Fibroblast of peridontal ligament (primary cell): ENCODE data around the gene FOXL1.
A peak's percentile ranks its signal among the peaks of the same experiment; 100 is the strongest.

Source experiments
- DNase-seq: peaks from one replicate; pipeline ENCODE4 v3.0.0-alpha.2; 2010; ENCODE audit errors: extremely low read depth

FOXL1 gene

DNA sequence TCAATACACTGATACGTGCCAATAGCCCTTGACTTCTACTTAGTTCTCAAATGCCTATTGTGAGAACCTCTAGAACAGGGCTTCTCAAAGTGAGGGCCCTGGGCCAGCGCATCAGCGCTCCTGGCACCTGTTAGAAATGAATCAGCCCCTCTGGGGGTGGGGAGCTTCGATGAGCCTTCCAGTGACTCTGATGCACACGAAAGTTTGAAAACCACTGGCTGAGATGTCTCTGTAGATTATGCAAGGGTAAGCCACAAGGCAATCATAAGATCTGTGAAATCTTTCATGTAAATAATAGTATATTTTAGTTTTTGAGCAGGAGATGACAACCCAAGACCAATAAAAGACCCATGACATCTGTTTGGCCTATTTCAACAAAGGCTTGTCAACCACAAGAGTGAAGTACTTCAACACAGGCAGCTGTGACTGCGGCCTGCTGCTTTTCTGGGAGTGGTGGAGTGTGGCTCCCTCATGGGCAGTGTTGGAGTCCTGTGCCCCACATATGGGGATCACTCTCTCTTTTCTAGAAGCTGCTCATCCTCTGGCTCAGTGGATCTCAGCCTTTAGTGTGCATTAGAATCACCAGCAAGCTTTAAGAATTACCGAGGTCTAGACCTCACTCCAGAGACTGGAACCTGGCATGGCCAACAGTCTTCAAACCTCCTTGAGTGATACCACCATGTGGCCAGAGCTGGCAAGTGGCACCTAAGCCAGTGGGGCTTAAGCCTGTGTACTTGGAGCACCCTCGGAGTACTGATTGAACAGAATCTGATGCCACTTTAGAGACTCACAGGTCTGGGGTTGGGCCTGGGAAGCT is 29.1 kb upstream of the FOXL1 start:
- DNase-seq: no peak

- no peak for DNase-seq
Measured at GRCh38 chr16:86549893-86550190, 28.5 kb upstream of the FOXL1 start.

- no peak for DNase-seq
Measured at GRCh38 chr16:86550281-86550680, 28.1 kb upstream of the FOXL1 start.

DNA sequence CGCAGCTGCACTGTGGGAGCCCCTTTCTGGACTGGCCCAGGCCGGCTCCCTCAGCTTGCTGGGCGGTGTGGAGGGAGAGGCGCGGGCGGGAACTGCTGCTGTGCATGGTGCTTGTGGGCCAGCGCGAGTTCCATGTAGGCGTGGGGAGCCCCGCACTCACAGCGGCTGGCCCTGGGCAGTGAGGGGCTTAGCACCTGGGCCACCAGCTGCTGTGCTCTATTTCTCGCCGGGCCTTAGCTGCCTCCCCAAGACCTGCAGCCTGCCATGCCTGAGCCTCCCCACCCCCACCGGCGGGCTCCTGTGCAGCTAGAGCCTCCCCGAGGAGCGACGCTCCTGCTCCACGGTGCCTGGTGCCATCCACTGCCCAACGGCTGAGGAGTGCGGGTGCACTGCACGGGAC is 25.0 kb upstream of the FOXL1 start:
- no peak for DNase-seq

GRCh38 chr16:86554599-86554916 is 23.8 kb upstream of the FOXL1 start:
- DNase-seq: no peak

DNA sequence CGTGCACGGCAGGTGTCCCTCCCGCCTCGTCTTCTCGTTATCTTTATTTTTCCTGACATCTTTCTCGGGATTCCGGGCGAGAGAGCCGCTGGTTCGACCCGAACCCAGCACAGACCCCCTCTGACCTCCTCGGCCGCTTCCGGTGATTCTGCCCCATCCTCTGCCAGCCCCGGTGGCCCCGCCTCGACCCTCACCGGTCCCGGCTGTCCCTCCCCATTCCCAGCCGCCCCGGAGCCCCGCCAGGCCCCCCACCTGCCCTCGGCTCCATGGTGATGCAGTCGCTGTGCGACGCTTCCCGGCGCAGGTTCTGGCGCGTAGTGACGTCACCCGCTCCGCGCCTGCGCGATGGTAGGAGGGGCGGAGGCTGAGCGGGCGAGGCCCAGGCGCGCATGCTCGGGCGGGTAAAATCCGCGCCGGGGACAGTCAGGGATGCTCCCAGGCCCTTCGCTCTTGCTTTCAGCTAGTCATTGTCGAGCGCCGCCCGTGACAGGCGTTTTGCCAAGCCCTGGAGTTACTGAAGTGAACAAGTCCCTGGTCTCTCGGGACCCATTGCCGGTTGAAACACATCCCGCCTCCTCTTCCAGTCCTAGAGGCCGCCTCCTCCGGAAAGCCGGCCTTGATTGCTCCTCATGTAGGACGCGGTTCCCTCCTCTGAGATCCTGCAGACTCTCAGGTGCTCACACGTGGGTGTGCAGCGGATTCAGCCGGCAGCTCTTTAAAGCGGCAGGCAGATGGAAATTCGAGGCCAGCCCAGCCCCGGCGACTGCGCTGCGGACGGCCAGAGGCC is 23.2 kb upstream of the FOXL1 start, which contains the start of gene MTHFSD:
Gene MTHFSD, minus strand, starts transcription at position 319 of the 787 bp plus-strand sequence. Its CDS starts 51 bp downstream, at position 268.
- DNase-seq: peak; percentile 90

- DNase-seq: no peak
Measured at GRCh38 chr16:86555704-86556075, 22.7 kb upstream of the FOXL1 start.

DNA sequence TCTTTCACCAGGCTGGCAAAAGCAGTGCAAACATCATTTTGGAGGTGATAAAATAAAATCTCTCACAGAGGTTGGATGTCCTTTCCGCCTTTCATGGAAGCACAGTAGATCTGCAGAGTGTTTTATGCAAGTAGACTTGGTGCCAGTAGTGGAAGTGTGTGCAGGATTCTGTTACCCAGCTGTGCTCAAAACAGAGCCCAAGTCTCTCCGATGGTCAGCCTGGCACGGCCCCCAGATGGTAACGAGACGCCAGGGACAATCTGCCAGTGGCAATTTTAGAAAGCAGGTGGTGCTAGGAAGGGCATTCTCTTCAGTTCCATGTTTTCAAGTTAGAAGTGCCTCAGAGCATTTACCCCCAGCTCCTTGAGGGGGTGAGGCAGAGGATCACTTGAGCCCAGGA is 21.8 kb upstream of the FOXL1 start:
- DNase-seq: no peak

DNA sequence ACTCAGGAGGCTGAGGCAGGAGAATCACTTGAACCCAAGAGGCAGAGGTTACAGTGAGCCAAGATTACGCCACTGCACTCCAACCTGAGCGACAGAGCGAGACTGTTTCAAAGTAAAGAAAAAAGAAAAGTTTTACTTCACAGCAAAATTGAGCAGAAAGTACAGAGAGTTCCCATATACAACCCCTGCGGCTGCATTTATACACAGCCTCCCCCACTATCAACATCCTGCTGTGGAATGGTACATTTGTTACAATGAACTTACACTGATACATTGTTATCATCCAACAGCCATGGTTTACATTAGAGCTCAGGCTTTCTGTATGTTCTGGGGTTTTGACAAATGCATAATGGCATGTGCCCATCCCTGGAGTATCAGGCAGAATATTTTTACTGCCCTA is 20.8 kb upstream of the FOXL1 start:
- DNase-seq: no peak

- DNase-seq: no peak
Measured at GRCh38 chr16:86558355-86559193, 19.8 kb upstream of the FOXL1 start.

- no peak for DNase-seq
Measured at GRCh38 chr16:86559802-86560305, 18.5 kb upstream of the FOXL1 start.

DNA sequence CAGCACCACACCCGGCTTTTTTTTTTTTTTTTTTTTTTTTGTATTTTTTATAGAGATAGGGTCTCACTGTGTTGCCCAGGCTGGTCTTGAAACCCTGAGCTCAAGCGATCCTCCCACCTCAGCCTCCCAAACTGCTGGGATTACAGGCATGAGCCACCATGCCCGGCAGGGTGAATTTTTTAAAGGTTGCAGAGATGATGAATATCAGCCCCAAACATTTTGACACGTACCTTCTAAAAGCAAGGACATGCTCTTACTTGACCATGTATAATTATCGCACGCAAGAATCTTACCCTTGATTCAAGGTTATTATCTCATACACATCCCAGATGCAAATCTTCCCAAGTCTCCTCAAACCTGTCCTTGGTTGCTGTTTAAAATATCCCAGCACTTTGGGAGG is 16.0 kb upstream of the FOXL1 start:
- no peak for DNase-seq

GRCh38 chr16:86563469-86564345 is 14.6 kb upstream of the FOXL1 start:
- DNase-seq: peak; percentile 94

- no peak for DNase-seq
Measured at GRCh38 chr16:86565181-86565631, 13.1 kb upstream of the FOXL1 start.

DNA sequence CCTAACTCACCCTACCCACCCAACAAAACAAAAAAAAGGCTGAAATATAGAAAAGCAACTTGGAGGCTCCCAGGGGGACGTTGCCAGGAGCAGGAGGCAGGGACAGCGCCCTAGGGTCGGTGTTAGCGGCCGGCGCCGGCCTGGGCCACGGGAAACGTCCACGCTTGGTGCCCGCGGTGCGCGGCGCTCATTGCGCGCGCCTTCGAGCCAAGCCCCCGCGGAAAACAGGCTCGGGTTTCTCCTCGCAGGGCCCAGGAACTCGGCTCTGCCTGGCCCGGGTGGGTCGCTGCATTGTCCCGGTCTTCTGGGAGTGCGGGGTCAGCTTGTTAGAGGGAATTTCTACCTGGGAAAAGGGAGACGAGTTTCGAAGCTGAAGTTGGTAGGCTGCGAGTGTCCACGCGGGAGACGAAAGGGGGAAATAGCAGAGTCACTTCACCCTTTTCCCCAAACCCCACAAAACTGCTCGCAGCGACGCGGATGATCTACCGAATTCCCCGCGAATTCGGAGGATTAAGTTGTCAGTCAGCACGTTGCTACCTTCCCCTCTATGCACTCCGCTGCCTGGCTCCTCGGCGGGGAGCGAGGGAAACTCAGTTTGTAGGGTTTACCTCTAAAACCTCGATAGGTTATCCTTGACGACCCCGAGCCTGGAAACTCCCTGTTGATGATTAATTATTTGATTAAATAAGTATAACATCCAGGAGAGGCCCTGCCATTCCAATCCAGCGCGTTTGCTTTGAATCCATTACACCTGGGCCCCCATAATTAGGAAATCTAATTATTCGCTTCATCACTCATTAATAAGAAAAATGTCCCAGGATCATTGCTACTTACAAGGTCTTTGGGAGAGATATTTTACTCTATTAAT is 12.5 kb upstream of the FOXL1 start:
- no peak for DNase-seq

- DNase-seq: peak; percentile 94
Measured at GRCh38 chr16:86566601-86566965, 11.8 kb upstream of the FOXL1 start, which contains the start of gene FOXC2. FOXC2 (plus strand) TSS chr16:86566829; CDS start chr16:86567336, 507 bp downstream.

- DNase-seq: peak; percentile 61
Measured at GRCh38 chr16:86566966-86567700, 11.2 kb upstream of the FOXL1 start.

DNA sequence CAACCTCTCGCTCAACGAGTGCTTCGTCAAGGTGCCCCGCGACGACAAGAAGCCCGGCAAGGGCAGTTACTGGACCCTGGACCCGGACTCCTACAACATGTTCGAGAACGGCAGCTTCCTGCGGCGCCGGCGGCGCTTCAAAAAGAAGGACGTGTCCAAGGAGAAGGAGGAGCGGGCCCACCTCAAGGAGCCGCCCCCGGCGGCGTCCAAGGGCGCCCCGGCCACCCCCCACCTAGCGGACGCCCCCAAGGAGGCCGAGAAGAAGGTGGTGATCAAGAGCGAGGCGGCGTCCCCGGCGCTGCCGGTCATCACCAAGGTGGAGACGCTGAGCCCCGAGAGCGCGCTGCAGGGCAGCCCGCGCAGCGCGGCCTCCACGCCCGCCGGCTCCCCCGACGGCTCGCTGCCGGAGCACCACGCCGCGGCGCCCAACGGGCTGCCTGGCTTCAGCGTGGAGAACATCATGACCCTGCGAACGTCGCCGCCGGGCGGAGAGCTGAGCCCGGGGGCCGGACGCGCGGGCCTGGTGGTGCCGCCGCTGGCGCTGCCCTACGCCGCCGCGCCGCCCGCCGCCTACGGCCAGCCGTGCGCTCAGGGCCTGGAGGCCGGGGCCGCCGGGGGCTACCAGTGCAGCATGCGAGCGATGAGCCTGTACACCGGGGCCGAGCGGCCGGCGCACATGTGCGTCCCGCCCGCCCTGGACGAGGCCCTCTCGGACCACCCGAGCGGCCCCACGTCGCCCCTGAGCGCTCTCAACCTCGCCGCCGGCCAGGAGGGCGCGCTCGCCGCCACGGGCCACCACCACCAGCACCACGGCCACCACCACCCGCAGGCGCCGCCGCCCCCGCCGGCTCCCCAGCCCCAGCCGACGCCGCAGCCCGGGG is 10.4 kb upstream of the FOXL1 start:
- DNase-seq: no peak
